Fibroblast of upper back skin (primary cell): ENCODE measurements around the gene PXT1.
"Not testable (repeated sequence)": the region's sequence is repeated elsewhere in the genome, so short reads cannot be mapped to it uniquely, and the experiment has no call there.

Experiments
- DNase-seq: peaks from one replicate; pipeline ENCODE4 v3.0.0-alpha.2; 2013

PXT1 gene

DNA sequence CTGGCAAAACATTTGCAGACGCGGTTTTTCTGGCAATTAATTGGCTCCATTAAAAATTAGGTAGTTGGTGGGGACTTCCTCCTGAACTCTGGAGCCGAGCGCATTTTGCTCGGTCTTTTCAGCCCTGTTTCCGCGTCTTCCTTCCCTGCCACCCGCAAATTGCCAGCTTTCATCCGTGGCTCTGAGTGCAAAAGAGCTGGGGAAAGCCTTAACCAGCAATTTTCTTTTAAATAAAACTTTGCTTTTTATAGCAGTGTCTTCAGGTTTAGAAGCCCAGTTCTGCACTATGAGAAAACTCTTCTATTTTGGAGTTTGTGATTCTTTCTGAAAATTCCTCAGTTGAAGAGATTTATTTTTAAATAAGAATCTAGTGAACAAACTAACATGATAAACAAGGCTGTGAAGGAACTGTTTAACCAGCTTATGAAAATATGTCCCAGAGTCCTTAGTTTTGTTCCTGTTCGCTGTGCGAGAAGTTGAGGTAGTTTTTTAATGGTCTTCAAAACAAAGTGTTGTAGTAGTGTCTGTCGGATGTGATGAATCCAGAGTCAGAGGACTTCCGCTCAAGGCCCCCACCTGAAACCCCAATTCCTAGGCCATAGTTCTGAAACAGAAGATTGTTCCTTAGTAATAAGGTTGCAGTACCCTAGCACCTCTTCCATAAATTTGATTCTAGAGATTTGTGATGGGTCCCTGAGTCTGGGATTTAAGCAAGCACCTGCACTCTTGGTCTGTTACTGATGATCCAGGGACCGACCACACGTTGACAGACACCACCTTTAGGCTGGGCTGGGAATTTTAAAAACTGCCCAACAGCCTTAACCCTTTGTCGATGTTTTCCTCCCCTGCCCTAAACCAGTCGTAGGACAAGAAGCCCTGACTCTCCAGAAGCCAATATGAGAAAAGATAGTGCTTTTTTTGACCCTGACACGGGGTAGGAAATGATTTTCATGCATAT lies 1.1 kb upstream of the PXT1 start:
- no peak for DNase-seq

DNA sequence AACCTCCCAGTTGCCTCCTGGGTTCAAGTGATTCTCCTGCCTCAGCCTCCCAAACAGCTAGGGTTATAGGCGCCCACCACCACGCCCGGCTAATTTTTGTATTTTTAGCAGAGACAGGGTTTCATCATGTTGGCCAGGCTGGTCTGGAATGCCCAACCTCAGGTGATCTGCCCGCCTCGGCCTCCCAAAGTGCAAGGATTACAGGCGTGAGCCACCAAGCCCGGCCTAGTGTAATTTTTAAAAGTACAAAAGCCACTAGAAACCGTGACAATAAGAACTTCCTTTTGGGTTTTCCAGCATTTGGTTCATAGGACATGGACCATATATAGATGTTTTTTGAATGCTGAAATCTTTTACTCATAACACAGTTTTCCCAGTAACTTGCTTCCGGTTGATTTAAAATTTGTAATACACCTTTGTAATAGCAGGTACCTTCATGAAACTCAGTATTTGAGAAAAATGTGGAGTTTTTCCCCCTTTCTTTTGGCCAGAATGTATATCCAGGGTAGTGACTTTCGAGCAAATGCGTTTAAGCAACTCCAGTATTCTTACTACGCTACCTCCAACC lies 467 bp downstream of the PXT1 start:
- DNase-seq: no peak

DNA sequence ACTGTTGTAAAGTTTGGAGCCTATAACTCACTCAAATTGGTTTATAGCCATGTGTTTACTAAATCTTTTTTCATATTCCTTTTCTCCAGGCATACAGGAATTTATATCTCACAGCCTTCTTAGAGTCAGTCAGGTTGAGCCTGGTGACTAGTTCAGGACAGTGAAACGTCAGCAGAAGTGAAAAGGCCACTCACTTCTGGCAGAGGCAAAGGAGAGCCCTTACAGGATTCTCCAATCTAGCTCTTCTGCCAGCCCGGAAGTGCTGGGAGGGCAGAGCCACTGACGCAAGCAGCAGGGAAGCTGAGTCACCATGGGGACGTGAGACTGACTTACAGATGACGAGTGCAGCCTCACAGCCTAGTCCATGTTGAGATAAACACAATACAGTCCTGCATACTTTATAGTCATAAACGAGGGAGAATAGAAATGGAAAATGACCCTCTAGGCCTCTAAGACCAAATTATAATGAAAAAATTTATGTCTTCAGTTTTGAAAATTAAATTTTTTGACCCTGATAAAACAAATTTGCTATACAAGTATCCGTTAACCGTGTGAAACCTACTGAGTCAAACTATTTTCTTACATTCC lies 1.3 kb downstream of the PXT1 start:
- peak; percentile 97 for DNase-seq

DNA sequence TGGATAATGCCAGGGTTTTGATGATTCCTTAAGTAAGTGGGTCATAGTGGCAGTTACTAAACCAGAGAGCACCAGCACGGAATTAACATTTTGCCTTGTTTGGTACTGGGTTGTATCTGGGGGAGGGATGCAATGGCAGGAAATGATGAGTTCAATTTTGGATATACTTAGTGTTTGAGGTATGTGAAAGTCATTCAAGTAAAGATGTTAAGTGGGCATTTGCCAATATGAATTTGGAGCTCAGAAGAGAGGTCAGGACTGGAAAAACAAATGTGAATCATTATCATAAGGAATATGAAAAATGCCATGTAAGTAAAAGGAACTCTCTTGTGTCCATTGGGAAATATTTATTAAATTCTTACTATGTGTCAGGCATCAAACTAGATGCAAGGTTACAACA lies 6.2 kb downstream of the PXT1 start:
- DNase-seq: peak; percentile 84

GRCh38 chr6:36432151-36432671 lies 10.4 kb downstream of the PXT1 start:
- DNase-seq: peak; percentile 88

DNA sequence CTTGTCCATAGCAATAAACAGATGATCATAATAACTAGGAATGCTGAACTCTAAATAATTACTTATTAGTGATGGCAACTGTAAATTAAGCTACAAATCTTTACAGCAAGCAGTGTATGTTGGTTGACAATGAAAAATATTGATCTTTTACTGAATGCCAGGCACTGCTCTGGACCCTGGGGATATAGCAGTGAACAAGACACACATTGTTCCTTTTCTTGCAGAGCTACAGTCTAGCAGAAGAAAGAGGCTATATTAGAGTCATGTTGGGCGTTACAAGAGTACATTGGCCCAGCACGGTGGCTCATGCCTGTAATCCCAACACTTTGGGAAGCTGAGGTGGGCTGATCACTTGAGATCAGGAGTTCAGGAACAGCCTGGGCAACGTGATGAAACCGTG lies 11.5 kb downstream of the PXT1 start:
- no peak for DNase-seq

DNA sequence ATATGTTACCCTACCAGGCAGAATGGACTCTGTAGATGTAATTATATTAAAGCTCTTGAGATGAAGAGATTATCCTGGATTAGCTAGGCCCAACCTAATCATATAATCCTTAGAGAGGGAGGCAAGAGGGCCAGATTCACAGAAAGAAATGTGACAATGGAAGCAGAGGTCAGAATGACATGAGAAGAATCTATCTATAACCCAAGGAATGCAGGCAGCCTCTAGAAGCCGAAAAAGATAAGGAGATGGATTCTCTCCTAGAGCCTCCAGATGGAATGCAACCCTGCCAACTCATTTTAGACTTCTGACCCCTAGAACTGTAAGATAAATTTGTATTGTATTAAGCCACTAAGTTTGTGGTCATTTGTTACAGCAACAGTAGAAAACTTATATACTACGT lies 12.3 kb downstream of the PXT1 start:
- peak; percentile 51 for DNase-seq

DNA sequence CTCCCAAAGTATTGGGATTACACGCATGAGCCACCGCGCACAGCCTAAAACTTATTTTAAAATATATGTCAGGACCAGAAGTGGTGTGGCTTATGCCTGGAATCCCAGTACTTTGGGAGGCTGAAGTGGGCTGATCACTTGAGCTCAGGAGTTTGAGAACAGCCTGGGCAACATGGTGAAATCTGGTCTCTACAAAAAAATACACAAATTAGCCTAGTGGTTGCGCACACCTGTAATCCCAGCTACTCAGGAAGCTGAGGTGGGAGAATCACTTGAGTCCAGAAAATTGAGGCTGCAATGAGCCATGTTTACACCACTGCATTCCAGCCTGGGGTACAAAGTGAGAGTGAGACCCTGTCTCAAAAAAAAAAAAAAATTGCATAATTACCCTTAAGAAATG lies 13.7 kb downstream of the PXT1 start:
- no peak for DNase-seq

- no peak for DNase-seq
Measured at GRCh38 chr6:36426622-36427021, 16.0 kb downstream of the PXT1 start.

GRCh38 chr6:36423101-36423824 lies 19.4 kb downstream of the PXT1 start:
- peak; percentile 98 for DNase-seq

DNA sequence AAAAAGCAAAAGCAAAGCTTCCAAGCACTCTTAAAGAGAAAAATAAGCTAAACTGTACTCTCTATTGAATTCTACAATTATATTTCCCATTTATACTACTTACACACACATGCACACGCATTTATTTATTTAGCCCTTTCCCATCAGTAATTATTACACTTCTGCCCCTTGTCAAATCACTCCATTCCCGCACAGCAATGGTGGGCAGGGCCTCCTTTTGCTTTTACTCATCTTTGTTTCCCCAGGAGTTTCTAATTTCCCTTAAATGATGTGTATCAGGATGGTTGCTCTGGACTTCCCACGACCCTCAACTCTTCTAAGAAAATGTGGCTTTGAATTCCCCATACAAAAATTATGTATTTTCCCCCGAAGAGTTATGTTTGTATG lies 19.9 kb downstream of the PXT1 start:
- DNase-seq: no peak

DNA sequence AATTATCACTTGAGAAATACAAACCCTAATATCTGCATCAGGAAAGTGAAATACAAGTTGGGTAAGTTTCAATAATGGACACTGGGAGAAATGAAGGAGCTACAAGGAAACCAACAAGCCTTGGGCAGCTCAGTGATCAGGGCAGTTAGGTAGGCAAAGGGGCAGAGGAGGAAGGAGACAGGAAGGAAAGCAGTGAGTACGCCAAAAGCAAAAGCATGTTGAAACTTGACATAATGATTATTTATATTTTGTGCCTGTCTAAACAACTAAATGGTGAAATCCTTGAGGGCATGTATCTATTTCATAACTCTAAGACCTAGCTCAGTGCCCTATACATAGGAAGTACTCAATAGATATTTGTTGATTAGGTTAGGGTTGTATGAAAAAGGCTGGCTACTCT lies 23.3 kb downstream of the PXT1 start:
- no peak for DNase-seq

DNA sequence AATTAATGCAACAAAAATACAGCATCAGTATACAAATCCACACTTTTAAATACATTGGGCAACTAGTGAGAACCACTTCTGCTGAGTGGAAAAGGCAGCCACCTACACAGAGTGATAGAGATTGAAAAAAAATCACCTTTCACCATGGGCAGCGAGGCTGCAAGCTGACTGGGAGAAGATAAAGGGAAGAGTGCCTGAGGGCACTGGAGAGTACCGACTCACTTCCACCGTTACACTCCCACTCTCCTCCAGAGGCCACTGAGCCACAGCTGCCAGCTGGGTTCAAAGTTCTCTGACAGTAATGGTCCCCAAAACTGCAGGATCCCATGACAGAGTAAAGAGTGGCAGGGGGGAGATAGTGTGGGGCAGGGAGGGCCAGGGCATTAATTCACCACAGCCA lies 24.1 kb downstream of the PXT1 start:
- no peak for DNase-seq

- DNase-seq: peak; percentile 66
Measured at GRCh38 chr6:36414481-36414880, 28.2 kb downstream of the PXT1 start.

- DNase-seq: no peak
Measured at GRCh38 chr6:36413489-36414480, 28.9 kb downstream of the PXT1 start.

DNA sequence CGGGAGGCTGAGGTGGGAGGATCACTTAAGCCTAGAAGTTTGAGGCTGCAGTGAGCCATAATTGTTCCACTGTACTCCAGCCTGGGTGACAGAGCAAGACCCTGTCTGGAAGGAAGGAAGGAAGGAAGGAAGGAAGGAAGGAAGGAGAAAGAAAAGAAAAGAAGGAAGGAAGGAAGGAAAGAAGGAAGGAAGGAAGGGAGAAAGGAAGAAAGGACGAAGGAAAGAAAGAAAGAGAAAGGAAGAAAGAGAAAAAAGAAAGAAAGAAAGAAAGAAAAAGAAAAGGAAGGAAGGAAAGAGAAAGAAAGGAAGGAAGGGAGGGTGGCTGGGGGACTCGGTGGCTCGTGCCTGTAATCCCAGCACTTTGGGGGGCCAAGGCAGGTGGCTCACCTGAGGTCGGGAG lies 32.9 kb downstream of the PXT1 start:
- DNase-seq: not testable (repeated sequence)

DNA sequence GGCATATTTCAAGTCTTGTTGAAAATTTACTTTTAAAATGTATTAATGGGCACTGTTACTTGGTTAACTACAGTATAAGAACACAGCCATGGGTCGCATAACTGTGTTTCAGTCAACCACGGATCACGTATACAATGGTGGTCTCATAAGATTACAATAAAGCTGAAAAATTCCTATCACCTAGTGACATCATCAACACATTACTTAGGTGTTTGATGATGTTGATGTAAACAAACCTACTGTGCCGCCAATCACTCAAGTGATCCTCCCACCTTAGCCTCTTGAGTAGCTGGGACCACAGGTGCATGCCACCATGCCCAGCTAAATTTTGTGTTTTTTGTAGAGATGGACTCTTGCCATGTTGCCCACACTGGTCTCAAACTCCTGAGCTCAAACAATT lies 38.5 kb downstream of the PXT1 start:
- DNase-seq: no peak

- DNase-seq: no peak
Measured at GRCh38 chr6:36402481-36402880, 40.2 kb downstream of the PXT1 start.

- DNase-seq: no peak
Measured at GRCh38 chr6:36399970-36400369, 42.7 kb downstream of the PXT1 start.

GRCh38 chr6:36392621-36393020 lies 50.0 kb downstream of the PXT1 start:
- no peak for DNase-seq

- no peak for DNase-seq
Measured at GRCh38 chr6:36389353-36389752, 53.3 kb downstream of the PXT1 start.
